Loucy (cell line): ENCODE measurements around the gene PPP4C.
"Not testable (repeated sequence)": the region's sequence is repeated elsewhere in the genome, so short reads cannot be mapped to it uniquely, and the experiment has no call there.

Source experiments
- H2AFZ ChIP-seq: fragments of 200-600 bp; sonication (generic); 2 replicates; pipeline ENCODE4 v1.6.0; 2016; ENCODE audit warnings: antibody characterized with exemption, mild to moderate bottlenecking, low read length, moderate library complexity
- H3F3A ChIP-seq: fragments of 200-600 bp; 2 replicates; pipeline ENCODE4 v1.6.0; 2016; ENCODE audit warnings: antibody characterized with exemption, low read depth, mild to moderate bottlenecking
- H3K27me3 ChIP-seq: fragments of 200-600 bp; sonication (generic); 2 replicates; pipeline ENCODE4 v1.6.1; 2014; ENCODE audit warnings: low read length, mild to moderate bottlenecking; ENCODE audit not compliant: insufficient read depth, poor library complexity, severe bottlenecking
- H3K36me3 ChIP-seq: fragments of 200-600 bp; sonication (generic); 2 replicates; pipeline ENCODE4 v1.6.1; 2016; ENCODE audit warnings: low read length; ENCODE audit not compliant: insufficient read depth
- H3K4me1 ChIP-seq: fragments of 200-600 bp; sonication (generic); 2 replicates; pipeline ENCODE4 v1.5.1; 2014; ENCODE audit warnings: low read length, mild to moderate bottlenecking; ENCODE audit not compliant: insufficient read depth, poor library complexity, severe bottlenecking
- H3K4me2 ChIP-seq: fragments of 200-600 bp; sonication (generic); 2 replicates; pipeline ENCODE4 v1.6.0; 2014; ENCODE audit warnings: antibody characterized with exemption, low read length, low read depth, mild to moderate bottlenecking; ENCODE audit not compliant: poor library complexity, severe bottlenecking
- H3K4me3 ChIP-seq: fragments of 200-600 bp; sonication (generic); 2 replicates; pipeline ENCODE4 v1.5.1; 2014; ENCODE audit warnings: low read length, mild to moderate bottlenecking, mixed read lengths; ENCODE audit not compliant: poor library complexity, severe bottlenecking
- H3K79me2 ChIP-seq: fragments of 200-600 bp; sonication (generic); 2 replicates; pipeline ENCODE4 v1.6.1; 2014; ENCODE audit warnings: low read length; ENCODE audit not compliant: insufficient read depth
- H3K9ac ChIP-seq: fragments of 200-600 bp; sonication (generic); 2 replicates; pipeline ENCODE4 v1.6.0; 2014; ENCODE audit warnings: mild to moderate bottlenecking, low read depth, low read length, moderate library complexity; ENCODE audit not compliant: poor library complexity, severe bottlenecking
- H3K9me2 ChIP-seq: fragments of 200-600 bp; sonication (generic); replicated peaks from 2 replicates; pipeline ENCODE4 v1.6.1; 2016; ENCODE audit warnings: low read depth, low read length, mixed read lengths
- H3K9me3 ChIP-seq: fragments of 200-600 bp; sonication (generic); 2 replicates; pipeline ENCODE4 v1.6.1; 2014; ENCODE audit warnings: mild to moderate bottlenecking, antibody characterized with exemption, low read length, low read depth; ENCODE audit not compliant: insufficient read depth
- H4K20me1 ChIP-seq: fragments of 200-600 bp; sonication (generic); 2 replicates; pipeline ENCODE4 v1.6.0; 2014; ENCODE audit warnings: antibody characterized with exemption, low read length, mild to moderate bottlenecking; ENCODE audit not compliant: insufficient read depth, poor library complexity, severe bottlenecking
- EZH2phosphoT487 ChIP-seq: fragments of 200-600 bp; IDR thresholded peaks from 2 replicates; pipeline ENCODE4 v1.6.1; 2018; ENCODE audit warnings: antibody characterized with exemption, mild to moderate bottlenecking, moderate library complexity, borderline replicate concordance
- TF ChIP-seq, protein P1 (sequence below): fragments of 200-600 bp; sonication (generic); conservative IDR thresholded peaks from 2 replicates; pipeline ENCODE4 v1.5.1; 2014; ENCODE audit warnings: mild to moderate bottlenecking, antibody characterized with exemption, low read length

Gene PPP4C

DNA sequence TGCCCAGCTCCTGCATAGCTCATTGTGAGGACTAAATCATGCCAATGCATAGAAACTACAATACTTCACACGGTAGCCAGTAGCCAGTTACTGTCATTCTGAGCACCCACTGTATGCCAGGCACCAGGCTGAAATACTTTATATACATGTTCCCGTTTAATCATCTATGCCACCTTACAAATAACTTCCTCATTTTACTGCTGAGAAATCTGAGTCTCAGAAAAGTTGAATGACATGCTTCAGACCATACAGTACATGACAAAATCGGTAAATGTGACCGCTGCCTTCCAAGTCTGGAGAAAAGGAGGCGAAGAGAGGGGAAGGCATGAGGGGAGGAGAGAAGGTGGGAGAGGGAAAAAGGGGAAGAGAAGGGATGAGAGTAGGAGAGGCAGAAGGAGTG is 35.6 kb upstream of the PPP4C start:
- H3F3A ChIP-seq: no peaks in the 10 kb centered on the region
- no peaks in the 10 kb centered on the region for H3K36me3 ChIP-seq
- no peaks in the 10 kb centered on the region for H4K20me1 ChIP-seq
- H3K9me2 ChIP-seq: no peaks in the 10 kb centered on the region
- no peak overlapping the region for H3K4me2 ChIP-seq
- no peaks in the 10 kb centered on the region for H3K4me1 ChIP-seq
- TF ChIP-seq EZH2phosphoT487: no peak
- TF ChIP-seq, protein P1, sequence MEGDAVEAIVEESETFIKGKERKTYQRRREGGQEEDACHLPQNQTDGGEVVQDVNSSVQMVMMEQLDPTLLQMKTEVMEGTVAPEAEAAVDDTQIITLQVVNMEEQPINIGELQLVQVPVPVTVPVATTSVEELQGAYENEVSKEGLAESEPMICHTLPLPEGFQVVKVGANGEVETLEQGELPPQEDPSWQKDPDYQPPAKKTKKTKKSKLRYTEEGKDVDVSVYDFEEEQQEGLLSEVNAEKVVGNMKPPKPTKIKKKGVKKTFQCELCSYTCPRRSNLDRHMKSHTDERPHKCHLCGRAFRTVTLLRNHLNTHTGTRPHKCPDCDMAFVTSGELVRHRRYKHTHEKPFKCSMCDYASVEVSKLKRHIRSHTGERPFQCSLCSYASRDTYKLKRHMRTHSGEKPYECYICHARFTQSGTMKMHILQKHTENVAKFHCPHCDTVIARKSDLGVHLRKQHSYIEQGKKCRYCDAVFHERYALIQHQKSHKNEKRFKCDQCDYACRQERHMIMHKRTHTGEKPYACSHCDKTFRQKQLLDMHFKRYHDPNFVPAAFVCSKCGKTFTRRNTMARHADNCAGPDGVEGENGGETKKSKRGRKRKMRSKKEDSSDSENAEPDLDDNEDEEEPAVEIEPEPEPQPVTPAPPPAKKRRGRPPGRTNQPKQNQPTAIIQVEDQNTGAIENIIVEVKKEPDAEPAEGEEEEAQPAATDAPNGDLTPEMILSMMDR: no peak
- no peaks in the 10 kb centered on the region for H3K9me3 ChIP-seq
- H3K79me2 ChIP-seq: no peaks in the 10 kb centered on the region
- no peaks in the 10 kb centered on the region for H3K27me3 ChIP-seq
- H2AFZ ChIP-seq: no peak overlapping the region
- H3K9ac ChIP-seq: no peak overlapping the region
- no peak overlapping the region for H3K4me3 ChIP-seq

DNA sequence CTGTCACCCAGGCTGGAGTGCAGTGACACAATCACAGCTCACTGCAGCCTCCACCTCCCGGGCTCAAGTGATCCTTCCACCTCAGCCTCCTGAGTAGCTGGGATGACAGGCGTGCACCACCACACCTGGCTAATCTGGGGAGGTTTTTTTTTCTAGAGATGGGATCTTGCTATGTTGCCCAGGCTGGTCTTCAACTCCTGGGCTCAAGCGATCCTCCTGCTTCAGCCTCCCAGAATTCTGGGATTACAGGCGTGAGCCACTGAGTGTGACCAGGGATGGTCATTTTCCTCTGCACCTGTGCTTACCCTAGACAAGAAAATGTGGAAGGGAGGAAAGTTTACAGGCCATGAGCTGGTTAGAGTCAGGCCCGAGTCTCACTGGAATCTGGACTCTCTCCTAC is 35.1 kb upstream of the PPP4C start:
- not testable (repeated sequence) for H3K9me3 ChIP-seq, H3K4me1 ChIP-seq, H3K36me3 ChIP-seq, H3K9ac ChIP-seq, H3K79me2 ChIP-seq, H2AFZ ChIP-seq, H3F3A ChIP-seq, H3K4me3 ChIP-seq, H3K27me3 ChIP-seq, H3K4me2 ChIP-seq, H4K20me1 ChIP-seq, H3K9me2 ChIP-seq

DNA sequence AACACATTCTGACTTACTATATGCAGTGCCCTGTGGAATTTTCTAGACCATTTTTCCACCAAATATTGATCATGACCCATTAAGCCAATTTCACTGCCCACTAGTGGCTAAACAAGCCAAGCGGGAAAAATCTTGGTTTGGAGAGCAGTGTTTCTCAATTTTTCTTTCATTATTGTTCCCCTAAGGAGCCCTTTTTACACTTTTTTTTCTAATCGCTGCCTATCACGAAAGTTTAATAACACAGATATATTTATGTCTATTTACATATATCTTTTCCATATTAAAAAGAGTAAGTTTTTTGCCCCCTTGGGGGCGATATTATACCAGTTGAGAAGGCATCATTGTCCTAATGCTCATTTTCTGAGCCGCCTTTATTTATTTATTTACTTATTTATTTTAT is 34.0 kb upstream of the PPP4C start:
- H3K9me2 ChIP-seq: no peaks in the 10 kb centered on the region
- no peaks in the 10 kb centered on the region for H3K9me3 ChIP-seq
- no peak overlapping the region for H3K9ac ChIP-seq
- no peak for TF ChIP-seq EZH2phosphoT487
- TF ChIP-seq, protein P1: no peak; the same call in none of the 2 replicates
- no peak overlapping the region for H2AFZ ChIP-seq
- no peaks in the 10 kb centered on the region for H3F3A ChIP-seq
- no peak overlapping the region for H3K4me2 ChIP-seq
- H3K4me3 ChIP-seq: no peak overlapping the region
- H3K36me3 ChIP-seq: no peaks in the 10 kb centered on the region
- H3K27me3 ChIP-seq: no peaks in the 10 kb centered on the region
- no peaks in the 10 kb centered on the region for H4K20me1 ChIP-seq
- no peaks in the 10 kb centered on the region for H3K79me2 ChIP-seq
- no peaks in the 10 kb centered on the region for H3K4me1 ChIP-seq

DNA sequence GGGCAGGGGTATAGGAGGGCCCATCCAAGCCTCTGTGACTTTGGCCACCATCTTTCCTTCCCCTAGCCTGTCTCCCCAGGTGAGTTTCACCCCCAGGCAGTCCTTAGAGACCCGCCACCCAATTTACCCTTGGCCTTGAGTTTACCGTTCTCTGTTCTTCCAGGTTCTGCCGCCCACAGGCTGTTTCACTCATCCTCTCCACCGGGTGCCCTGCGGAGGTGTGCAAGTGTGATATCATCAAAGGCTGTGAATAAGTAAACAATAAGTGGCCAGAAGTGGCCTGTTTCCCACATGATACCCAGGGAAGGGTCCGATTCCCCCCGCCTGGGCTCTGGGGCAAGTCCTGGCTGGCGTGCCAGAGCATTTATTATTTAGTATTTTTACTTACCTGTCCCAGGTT is 29.6 kb upstream of the PPP4C start:
- H3K4me1 ChIP-seq: no peaks in the 10 kb centered on the region

More for the DNA sequence above, 29.6 kb upstream of the PPP4C start:
- TF ChIP-seq, protein P1: no peak
- no peak for TF ChIP-seq EZH2phosphoT487
- no peak overlapping the region for H2AFZ ChIP-seq
- H3K4me3 ChIP-seq: no peak overlapping the region
- no peaks in the 10 kb centered on the region for H3F3A ChIP-seq
- H3K9me3 ChIP-seq: no peaks in the 10 kb centered on the region
- H3K9me2 ChIP-seq: no peaks in the 10 kb centered on the region
- H3K4me2 ChIP-seq: no peak overlapping the region
- no peaks in the 10 kb centered on the region for H3K36me3 ChIP-seq
- no peak overlapping the region for H3K9ac ChIP-seq
- no peaks in the 10 kb centered on the region for H4K20me1 ChIP-seq
- no peaks in the 10 kb centered on the region for H3K27me3 ChIP-seq
- no peaks in the 10 kb centered on the region for H3K79me2 ChIP-seq
